Endometrial microvascular endothelial cells (primary cell): ENCODE results near the gene DCST1. TPM values are rescaled to one million over a fixed set of nuclear protein-coding genes. Genes with fewer than 3 reads are reported as not detected.

Source experiments
- in situ Hi-C: cut with HindIII; loops from 2 replicates; pipeline ENCODE4 v1.10.0; 2017; ENCODE audit warnings: low sequenced_read_pairs, low pct_unique_long_range_greater_than_20kb; ENCODE audit errors: inconsistent ontology term
- total RNA-seq: library from RNA; depleted of rRNA; stranded (reverse); fragments of >200 nt; gene quantifications from one replicate; pipeline ENCODE4 v1.2.3, GENCODE V29; 2015; ENCODE audit errors: inconsistent ontology term

DCST1 gene
- total RNA-seq, 1 donor from 2014 or later: not detected

GRCh38 chr1:155063550-155064110 lies 30.0 kb downstream of the DCST1 start, which contains the start of gene EFNA4:
TSS of gene EFNA4 (plus strand) at chr1:155063740. CDS start at chr1:155063824, 84 bp downstream.
- in situ Hi-C loops: loop anchor here (10.0 kb wide), 1 partner anchor 49 kb away; no protein-coding TSS in a partner anchor

- in situ Hi-C loops: loop anchor here (10.0 kb wide), 1 partner anchor 49 kb away; no protein-coding TSS in a partner anchor
These were observed 30.6 kb downstream of the DCST1 start for GRCh38 chr1:155064111-155064831.

GRCh38 chr1:155064832-155065429 lies 31.3 kb downstream of the DCST1 start:
- in situ Hi-C loops: loop anchor here (10.0 kb wide), 1 partner anchor 50 kb away; no protein-coding TSS in a partner anchor

GRCh38 chr1:155066777-155067176 lies 33.2 kb downstream of the DCST1 start:
- in situ Hi-C loops: loop anchor here (10.0 kb wide), 1 partner anchor 52 kb away; no protein-coding TSS in a partner anchor

- in situ Hi-C loops: loop anchor here (10.0 kb wide), 1 partner anchor 54 kb away; no protein-coding TSS in a partner anchor
These were observed 35.0 kb downstream of the DCST1 start for GRCh38 chr1:155068599-155068998.

- in situ Hi-C loops: loop anchor here (10.0 kb wide), 1 partner anchor 55 kb away; no protein-coding TSS in a partner anchor
These were observed 36.0 kb downstream of the DCST1 start for GRCh38 chr1:155069551-155070157.

- in situ Hi-C loops: no loop called here
These were observed 36.6 kb downstream of the DCST1 start for GRCh38 chr1:155070158-155070621.

- in situ Hi-C loops: no loop called here
These were observed 37.3 kb downstream of the DCST1 start for GRCh38 chr1:155070721-155071569.

GRCh38 chr1:155071701-155072100 lies 38.1 kb downstream of the DCST1 start:
- in situ Hi-C loops: no loop called here

- in situ Hi-C loops: no loop called here
These were observed 39.1 kb downstream of the DCST1 start for GRCh38 chr1:155072531-155073289.

GRCh38 chr1:155073377-155074242 lies 40.0 kb downstream of the DCST1 start:
- in situ Hi-C loops: no loop called here

- in situ Hi-C loops: no loop called here
These were observed 41.9 kb downstream of the DCST1 start for GRCh38 chr1:155075535-155075934.

GRCh38 chr1:155076371-155076770 lies 42.7 kb downstream of the DCST1 start:
- in situ Hi-C loops: no loop called here

GRCh38 chr1:155077346-155077745 lies 43.7 kb downstream of the DCST1 start:
- in situ Hi-C loops: no loop called here

- in situ Hi-C loops: no loop called here
These were observed 44.3 kb downstream of the DCST1 start for GRCh38 chr1:155077758-155078445.

- in situ Hi-C loops: no loop called here
These were observed 45.0 kb downstream of the DCST1 start, which contains the start of gene EFNA3 for GRCh38 chr1:155078469-155079209. TSS of gene EFNA3 (plus strand) at chr1:155078837. CDS start at chr1:155078942, 105 bp downstream.
